ENCODE data around the gene MARCHF11. TPM values are rescaled to one million over a fixed set of nuclear protein-coding genes. Genes with fewer than 3 reads are reported as not detected.

MARCHF11 gene
- total RNA-seq, 6 donors from 2014 or later = not detected

DNA sequence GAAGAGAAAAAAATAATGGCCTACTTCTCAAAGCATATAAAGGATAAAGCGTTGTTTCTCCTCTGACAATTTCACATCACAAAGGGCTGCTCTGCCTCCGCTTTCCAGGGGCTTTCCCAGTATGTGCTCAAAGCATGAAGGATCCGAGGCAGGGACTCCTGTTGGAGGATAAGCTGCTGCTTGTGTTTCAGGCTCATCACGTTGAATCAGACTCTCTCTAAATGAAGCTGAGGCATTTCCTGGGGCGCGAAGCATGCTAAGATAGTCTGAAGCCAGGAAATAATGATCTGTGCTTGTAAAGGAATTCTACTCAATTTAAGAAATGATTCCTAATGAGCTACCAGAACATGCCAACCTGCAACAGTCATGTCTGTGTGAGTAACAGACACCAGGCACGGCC lies 97.5 kb downstream of the MARCHF11 start:
- Histone ChIP-seq H3K4me1 (no peaks in the 10 kb centered on the region), H3K36me3 (no peaks in the 10 kb centered on the region), H3K27me3 (no peaks in the 10 kb centered on the region), H3K4me3 (no peak overlapping the region), H3K27ac (no peak overlapping the region), H3K9me3 (no peaks in the 10 kb centered on the region)
- TF ChIP-seq POLR2A (IDR thresholded peaks at IDR 0.05) (no peak), EP300 (IDR thresholded peaks at IDR 0.05) (no peak), POLR2AphosphoS5 (IDR thresholded peaks at IDR 0.05) (no peak), CTCF (IDR thresholded peaks at IDR 0.05) (no peak)
- ATAC-seq (ENCODE audit: low FRiP score in 2 of 2) = no peak
- WGBS, 2 donors = 48 to 59% methylated on average over 7 of the region's 7 CpGs
- DNase-seq = no peak

DNA sequence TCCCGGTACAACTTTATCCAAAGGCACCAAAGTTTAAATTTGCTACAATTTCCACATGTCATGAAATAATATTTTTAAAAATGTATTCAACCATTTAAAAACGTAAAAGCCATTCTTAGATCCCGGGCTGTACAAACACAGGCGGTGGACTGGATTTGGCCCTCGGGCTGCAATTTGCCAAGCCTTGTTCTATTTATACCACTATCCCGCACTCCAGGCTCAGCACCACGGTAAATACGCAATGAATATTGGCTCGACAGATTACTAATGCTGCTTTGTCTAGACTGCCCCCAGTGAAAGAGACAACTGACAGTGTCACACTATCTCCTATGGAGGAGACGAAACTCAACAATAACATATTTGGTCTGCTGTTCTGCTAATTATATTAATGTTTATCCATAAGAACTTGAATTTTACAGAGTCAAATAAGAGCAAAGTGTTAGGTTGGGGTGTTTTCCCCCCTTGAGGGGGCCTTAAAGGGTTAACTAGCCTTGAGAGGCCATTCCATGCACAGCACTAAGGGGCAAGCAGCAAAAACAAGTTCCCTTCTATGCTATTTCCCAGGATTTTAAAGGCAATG lies 98.1 kb downstream of the MARCHF11 start:
- Histone ChIP-seq H3K27ac (no peak overlapping the region), H3K4me1 (no peaks in the 10 kb centered on the region)
- ATAC-seq (ENCODE audit: low FRiP score in 2 of 2) = no peak

GRCh38 chr5:16076657-16077056 lies 102.9 kb downstream of the MARCHF11 start:
- TF ChIP-seq POLR2A (IDR thresholded peaks at IDR 0.05) (no peak), POLR2AphosphoS5 (IDR thresholded peaks at IDR 0.05) (no peak)
- Histone ChIP-seq H3K4me1 (no peaks in the 10 kb centered on the region), H3K36me3 (no peaks in the 10 kb centered on the region), H3K27ac (no peak overlapping the region), H3K9me3 (no peaks in the 10 kb centered on the region), H3K4me3 (no peak overlapping the region), H3K27me3 (no peaks in the 10 kb centered on the region)
- 87 to 95% methylated on average over 7 of the region's 7 CpGs for WGBS, 2 donors
- ATAC-seq (ENCODE audit: low FRiP score in 2 of 2) (no peak), DNase-seq (no peak)

More for the DNA sequence above, 98.1 kb downstream of the MARCHF11 start:
- H3K4me3 ChIP-seq = no peak overlapping the region
- WGBS, 2 donors = 85 to 90% methylated on average over 10 of the region's 10 CpGs
- H3K27me3 ChIP-seq = no peaks in the 10 kb centered on the region
- H3K9me3 ChIP-seq = no peaks in the 10 kb centered on the region
- no peak for DNase-seq
- H3K36me3 ChIP-seq = no peaks in the 10 kb centered on the region
- TF ChIP-seq POLR2A (IDR thresholded peaks at IDR 0.05) = no peak
- TF ChIP-seq EP300 (IDR thresholded peaks at IDR 0.05) = no peak
- no peak for TF ChIP-seq CTCF (IDR thresholded peaks at IDR 0.05)
- no peak for TF ChIP-seq POLR2AphosphoS5 (IDR thresholded peaks at IDR 0.05)

DNA sequence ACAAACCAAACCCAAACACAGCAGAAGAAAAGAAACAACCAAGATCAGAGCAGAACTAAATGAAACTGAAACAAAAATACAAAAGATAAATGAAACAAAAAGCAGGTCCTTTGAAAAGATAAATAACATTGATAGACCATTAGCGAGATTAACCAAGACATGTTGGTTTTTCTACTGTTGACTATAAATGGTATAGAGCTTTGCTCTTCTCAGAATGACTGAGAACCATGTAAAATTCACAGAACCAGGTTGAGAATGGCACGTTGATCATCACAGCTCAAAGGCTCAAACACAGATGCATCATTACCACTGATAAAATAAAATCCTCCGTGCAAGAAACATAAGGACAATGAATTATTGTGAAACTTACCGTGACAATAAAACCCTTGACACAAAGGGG lies 105.2 kb downstream of the MARCHF11 start:
- Histone ChIP-seq H3K9me3 (no peaks in the 10 kb centered on the region), H3K27me3 (no peaks in the 10 kb centered on the region), H3K36me3 (no peaks in the 10 kb centered on the region), H3K4me1 (no peaks in the 10 kb centered on the region), H3K4me3 (no peak overlapping the region), H3K27ac (no peak overlapping the region)
- DNase-seq (no peak), ATAC-seq (ENCODE audit: low FRiP score in 2 of 2) (no peak)
- TF ChIP-seq POLR2AphosphoS5 (IDR thresholded peaks at IDR 0.05) = no peak
- TF ChIP-seq CTCF (IDR thresholded peaks at IDR 0.05) = no peak
- TF ChIP-seq EP300 (IDR thresholded peaks at IDR 0.05) = no peak
- TF ChIP-seq POLR2A (IDR thresholded peaks at IDR 0.05) = no peak
- 83 to 85% methylated on average over 4 of the region's 4 CpGs for WGBS, 2 donors

DNA sequence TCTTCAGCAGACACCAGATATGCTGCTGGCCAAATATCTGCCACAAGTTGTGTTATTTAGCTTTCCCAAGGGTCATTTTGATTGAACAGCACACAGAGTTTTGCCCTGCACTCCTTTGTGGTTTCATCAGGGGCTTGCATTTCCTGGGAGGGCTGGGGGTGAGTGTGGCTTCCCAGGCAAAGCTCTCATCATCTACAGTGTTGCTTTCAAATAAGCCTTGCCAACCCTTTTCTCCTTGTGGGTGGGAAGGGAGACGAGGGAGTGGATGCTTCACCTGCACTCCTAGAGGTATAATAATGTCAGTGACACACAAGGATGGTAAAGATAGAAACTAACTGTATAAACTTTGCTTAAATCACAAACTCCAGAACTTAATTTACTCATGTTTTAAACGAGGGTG lies 107.0 kb downstream of the MARCHF11 start:
- no peaks in the 10 kb centered on the region for H3K9me3 ChIP-seq
- no peaks in the 10 kb centered on the region for H3K27me3 ChIP-seq
- no peak for ATAC-seq (ENCODE audit: low FRiP score in 2 of 2)
- 64 to 77% methylated on average over 2 of the region's 2 CpGs for WGBS, 2 donors
- H3K36me3 ChIP-seq = no peaks in the 10 kb centered on the region
- no peaks in the 10 kb centered on the region for H3K4me1 ChIP-seq
- TF ChIP-seq CTCF (IDR thresholded peaks at IDR 0.05) = no peak
- TF ChIP-seq POLR2AphosphoS5 (IDR thresholded peaks at IDR 0.05) = no peak
- no peak for TF ChIP-seq POLR2A (IDR thresholded peaks at IDR 0.05)
- no peak for TF ChIP-seq EP300 (IDR thresholded peaks at IDR 0.05)
- no peak overlapping the region for H3K4me3 ChIP-seq
- no peak for DNase-seq
- H3K27ac ChIP-seq = no peak overlapping the region

All from upper lobe of left lung (tissue), 6 donors.